ENCODE data around the gene FADS3. TPM values are rescaled to one million over a fixed set of nuclear protein-coding genes. Genes with fewer than 3 reads are reported as not detected.
A peak's percentile ranks its signal among the peaks of the same experiment; 100 is the strongest.

FADS3 gene
- total RNA-seq, 1 donor from 2014 or later: 117 TPM

DNA sequence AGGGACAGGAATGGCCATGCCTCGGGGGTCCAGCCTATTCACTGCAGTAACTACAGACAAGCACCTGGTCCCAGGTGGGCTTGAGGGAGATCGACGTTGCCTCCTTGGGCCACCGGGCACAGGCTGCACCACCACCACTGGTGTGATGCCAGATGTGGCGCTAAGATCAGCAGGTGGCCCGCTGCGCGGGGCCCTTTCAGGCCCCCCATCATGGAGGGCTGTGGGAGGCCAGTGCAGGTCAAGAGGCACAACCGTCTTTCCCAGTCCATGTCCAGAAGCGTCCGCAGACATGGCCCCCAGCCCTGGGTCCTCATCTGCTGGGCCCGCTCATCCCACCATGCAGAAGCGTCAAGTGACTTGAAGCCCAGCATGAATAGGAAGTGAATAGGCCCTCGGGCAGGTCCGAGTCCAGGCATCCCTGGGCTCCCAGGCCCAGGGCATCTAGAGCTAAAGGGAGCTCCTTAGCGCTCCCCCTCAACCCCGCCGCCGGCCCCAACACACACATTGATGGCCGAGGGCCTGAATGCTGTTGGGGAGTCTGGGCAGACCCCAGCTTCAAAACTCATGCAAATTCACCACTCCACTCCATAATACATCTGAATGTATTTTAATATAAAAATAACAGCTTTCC lies 18.3 kb downstream of the FADS3 start:
- H3K9me3 Mint-ChIP-seq (ENCODE audit: unreplicated experiment): no peaks in the 10 kb centered on the region
- H3K4me3 Mint-ChIP-seq (ENCODE audit: unreplicated experiment): no peak overlapping the region
- DNase-seq (ENCODE audit: extremely low spot score, unreplicated experiment): peak; percentile 78
- TF ChIP-seq, protein P1, sequence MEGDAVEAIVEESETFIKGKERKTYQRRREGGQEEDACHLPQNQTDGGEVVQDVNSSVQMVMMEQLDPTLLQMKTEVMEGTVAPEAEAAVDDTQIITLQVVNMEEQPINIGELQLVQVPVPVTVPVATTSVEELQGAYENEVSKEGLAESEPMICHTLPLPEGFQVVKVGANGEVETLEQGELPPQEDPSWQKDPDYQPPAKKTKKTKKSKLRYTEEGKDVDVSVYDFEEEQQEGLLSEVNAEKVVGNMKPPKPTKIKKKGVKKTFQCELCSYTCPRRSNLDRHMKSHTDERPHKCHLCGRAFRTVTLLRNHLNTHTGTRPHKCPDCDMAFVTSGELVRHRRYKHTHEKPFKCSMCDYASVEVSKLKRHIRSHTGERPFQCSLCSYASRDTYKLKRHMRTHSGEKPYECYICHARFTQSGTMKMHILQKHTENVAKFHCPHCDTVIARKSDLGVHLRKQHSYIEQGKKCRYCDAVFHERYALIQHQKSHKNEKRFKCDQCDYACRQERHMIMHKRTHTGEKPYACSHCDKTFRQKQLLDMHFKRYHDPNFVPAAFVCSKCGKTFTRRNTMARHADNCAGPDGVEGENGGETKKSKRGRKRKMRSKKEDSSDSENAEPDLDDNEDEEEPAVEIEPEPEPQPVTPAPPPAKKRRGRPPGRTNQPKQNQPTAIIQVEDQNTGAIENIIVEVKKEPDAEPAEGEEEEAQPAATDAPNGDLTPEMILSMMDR (IDR thresholded peaks at IDR 0.05): no peak
- H3K36me3 Mint-ChIP-seq (ENCODE audit: unreplicated experiment): peaks cover 10% of the 10 kb centered on the region
- peaks cover 35% of the 10 kb centered on the region for H3K4me1 Mint-ChIP-seq (ENCODE audit: unreplicated experiment)
- no peak overlapping the region for H3K27ac Mint-ChIP-seq (ENCODE audit: unreplicated experiment)
- no peaks in the 10 kb centered on the region for H3K27me3 Mint-ChIP-seq (ENCODE audit: unreplicated experiment)

DNA sequence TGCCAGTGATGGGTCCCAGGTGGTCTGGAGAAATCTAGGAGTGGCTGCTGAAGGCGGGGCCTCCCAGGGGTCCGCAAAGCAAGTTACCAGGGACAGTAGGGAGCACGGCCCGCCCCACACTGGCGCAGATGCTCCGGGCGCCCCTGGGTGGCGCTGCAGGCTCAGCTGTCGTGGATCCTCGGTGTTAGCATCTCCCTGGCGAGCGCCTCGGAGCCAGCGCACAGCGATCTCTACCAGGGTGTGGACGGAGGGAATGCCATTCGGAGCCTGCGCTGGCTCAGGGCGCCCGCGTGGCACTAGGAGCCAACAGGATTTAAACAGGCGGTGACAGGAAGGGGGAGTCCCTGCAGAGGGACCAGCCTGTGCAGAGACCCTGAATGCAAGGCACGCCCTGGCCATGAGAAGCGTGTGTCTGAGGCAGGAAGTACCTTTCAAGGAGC lies 20.2 kb downstream of the FADS3 start:
- TF ChIP-seq, protein P1 (IDR thresholded peaks at IDR 0.05): peak; percentile 99
- H3K4me1 Mint-ChIP-seq (ENCODE audit: unreplicated experiment): peaks cover 35% of the 10 kb centered on the region
- no peaks in the 10 kb centered on the region for H3K9me3 Mint-ChIP-seq (ENCODE audit: unreplicated experiment)
- peak overlapping the region; percentile 84 for H3K27ac Mint-ChIP-seq (ENCODE audit: unreplicated experiment)
- H3K4me3 Mint-ChIP-seq (ENCODE audit: unreplicated experiment): peak overlapping the region; percentile 53
- peak; percentile 94 for DNase-seq (ENCODE audit: extremely low spot score, unreplicated experiment)
- H3K36me3 Mint-ChIP-seq (ENCODE audit: unreplicated experiment): no peaks in the 10 kb centered on the region
- H3K27me3 Mint-ChIP-seq (ENCODE audit: unreplicated experiment): no peaks in the 10 kb centered on the region

DNA sequence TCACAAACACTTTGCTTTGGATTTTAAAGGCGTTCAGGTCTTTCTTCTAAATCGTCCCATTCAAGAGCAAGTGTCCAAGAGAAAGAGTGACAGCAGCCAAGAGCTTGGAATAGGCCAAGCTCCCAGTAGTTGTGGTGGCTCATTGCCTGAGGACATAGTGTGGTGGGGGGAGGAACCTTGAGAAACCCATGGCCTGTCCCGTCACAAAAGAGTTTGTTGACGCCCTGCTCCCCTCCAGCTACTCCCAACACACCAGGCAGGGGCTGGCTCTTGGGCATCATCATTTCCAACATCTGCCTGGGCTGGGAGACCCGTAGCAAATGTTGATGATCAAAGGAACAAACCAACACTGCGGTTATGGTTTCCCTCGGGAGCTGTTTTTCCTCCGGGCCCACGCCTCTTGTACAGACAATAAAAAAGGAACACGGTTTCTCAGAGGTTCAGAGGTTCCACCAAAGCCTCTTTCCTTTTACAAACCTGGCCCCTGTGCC lies 20.8 kb downstream of the FADS3 start:
- TF ChIP-seq, protein P1 (IDR thresholded peaks at IDR 0.05): no peak
- peak; percentile 78 for DNase-seq (ENCODE audit: extremely low spot score, unreplicated experiment)
- no peaks in the 10 kb centered on the region for H3K9me3 Mint-ChIP-seq (ENCODE audit: unreplicated experiment)
- peaks cover 5% of the 10 kb centered on the region for H3K36me3 Mint-ChIP-seq (ENCODE audit: unreplicated experiment)
- H3K4me1 Mint-ChIP-seq (ENCODE audit: unreplicated experiment): peaks cover 34% of the 10 kb centered on the region
- H3K27me3 Mint-ChIP-seq (ENCODE audit: unreplicated experiment): no peaks in the 10 kb centered on the region
- no peak overlapping the region for H3K4me3 Mint-ChIP-seq (ENCODE audit: unreplicated experiment)
- peak overlapping the region; percentile 84 for H3K27ac Mint-ChIP-seq (ENCODE audit: unreplicated experiment)

DNA sequence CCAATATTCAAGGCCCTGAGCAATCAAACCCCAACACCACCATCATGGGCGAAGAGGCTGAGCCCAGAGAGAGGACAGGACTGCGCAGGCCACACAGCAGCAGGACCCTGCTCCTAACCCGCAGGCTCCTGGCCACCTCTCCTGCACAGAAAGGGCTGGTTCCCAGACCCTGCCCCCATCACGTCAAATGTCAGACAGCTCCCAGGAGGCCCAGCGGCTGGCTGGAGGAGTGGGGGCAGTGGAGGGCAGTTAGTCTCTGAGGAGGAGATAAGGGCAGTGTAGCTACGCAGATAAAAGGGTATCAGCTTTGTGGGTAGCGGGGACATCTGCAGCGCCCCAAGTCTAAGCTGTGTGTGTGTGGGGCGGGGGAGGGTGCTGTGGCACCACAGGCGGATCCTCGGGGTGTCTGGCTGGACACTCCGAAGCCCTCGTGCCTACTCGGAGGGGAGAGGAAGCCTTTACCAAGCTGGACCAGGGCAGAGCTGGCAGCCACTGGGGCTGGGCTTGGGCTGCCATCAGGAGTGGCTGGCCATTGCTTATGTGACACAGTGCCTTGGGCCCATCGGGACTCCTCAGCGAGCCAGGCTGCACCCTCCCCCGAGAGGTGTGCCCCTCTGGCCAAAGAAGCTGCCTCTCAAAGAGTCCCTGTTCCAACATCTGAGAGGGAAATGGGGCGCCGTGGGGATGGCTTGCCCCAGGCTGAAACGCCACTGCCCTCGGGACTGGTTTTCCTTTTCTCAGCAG lies 21.5 kb downstream of the FADS3 start:
- H3K4me1 Mint-ChIP-seq (ENCODE audit: unreplicated experiment): peaks cover 29% of the 10 kb centered on the region
- H3K36me3 Mint-ChIP-seq (ENCODE audit: unreplicated experiment): peaks cover 8% of the 10 kb centered on the region
- no peaks in the 10 kb centered on the region for H3K9me3 Mint-ChIP-seq (ENCODE audit: unreplicated experiment)
- H3K4me3 Mint-ChIP-seq (ENCODE audit: unreplicated experiment): no peak overlapping the region
- DNase-seq (ENCODE audit: extremely low spot score, unreplicated experiment): peak; percentile 83
- H3K27ac Mint-ChIP-seq (ENCODE audit: unreplicated experiment): peak overlapping the region; percentile 11
- TF ChIP-seq, protein P1 (IDR thresholded peaks at IDR 0.05): no peak
- no peaks in the 10 kb centered on the region for H3K27me3 Mint-ChIP-seq (ENCODE audit: unreplicated experiment)

DNA sequence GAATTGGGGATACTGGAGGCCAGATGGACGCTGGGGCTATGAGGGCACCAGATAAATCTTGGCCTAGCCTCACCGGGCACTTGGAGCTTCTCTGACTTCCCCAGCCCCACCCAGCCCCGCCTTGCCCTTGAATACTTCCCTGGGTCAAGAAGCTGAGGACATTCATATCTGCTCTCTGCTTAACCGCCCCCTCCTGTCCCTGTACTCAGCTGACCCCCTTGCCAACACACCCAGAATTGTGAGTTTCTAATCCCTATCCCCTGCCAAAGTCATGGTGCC lies 22.0 kb downstream of the FADS3 start:
- H3K9me3 Mint-ChIP-seq (ENCODE audit: unreplicated experiment): no peaks in the 10 kb centered on the region
- TF ChIP-seq, protein P1 (IDR thresholded peaks at IDR 0.05): no peak
- H3K4me3 Mint-ChIP-seq (ENCODE audit: unreplicated experiment): no peak overlapping the region
- H3K4me1 Mint-ChIP-seq (ENCODE audit: unreplicated experiment): peaks cover 24% of the 10 kb centered on the region
- H3K27me3 Mint-ChIP-seq (ENCODE audit: unreplicated experiment): no peaks in the 10 kb centered on the region
- peak overlapping the region; percentile 11 for H3K27ac Mint-ChIP-seq (ENCODE audit: unreplicated experiment)
- no peak for DNase-seq (ENCODE audit: extremely low spot score, unreplicated experiment)
- peaks cover 11% of the 10 kb centered on the region for H3K36me3 Mint-ChIP-seq (ENCODE audit: unreplicated experiment)
